ENCODE measurements around the gene TCP10L.
"Not testable (repeated sequence)": the region's sequence is repeated elsewhere in the genome, so short reads cannot be mapped to it uniquely, and the experiment has no call there.

Gene TCP10L

DNA sequence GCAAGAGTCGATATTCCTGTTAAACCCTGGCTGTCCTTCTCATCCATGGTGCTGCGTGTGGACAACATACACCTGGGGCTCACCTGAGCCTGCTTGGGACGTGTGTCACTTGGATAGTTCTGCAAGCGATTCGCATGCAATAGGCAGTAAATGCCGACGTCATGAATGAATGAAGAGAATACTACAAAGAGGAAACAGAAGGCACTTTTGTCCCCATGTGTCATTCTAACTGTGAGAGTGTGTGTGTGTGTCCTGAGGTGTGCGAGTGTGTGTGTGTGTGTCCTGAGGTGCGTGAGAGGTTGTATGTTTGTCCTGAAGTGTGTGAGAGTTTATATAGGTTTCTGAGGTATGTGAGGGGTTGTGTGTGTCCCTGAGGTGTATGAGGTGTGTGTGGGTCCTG is 647 bp upstream of the TCP10L start:
- no peak for DNase-seq

DNA sequence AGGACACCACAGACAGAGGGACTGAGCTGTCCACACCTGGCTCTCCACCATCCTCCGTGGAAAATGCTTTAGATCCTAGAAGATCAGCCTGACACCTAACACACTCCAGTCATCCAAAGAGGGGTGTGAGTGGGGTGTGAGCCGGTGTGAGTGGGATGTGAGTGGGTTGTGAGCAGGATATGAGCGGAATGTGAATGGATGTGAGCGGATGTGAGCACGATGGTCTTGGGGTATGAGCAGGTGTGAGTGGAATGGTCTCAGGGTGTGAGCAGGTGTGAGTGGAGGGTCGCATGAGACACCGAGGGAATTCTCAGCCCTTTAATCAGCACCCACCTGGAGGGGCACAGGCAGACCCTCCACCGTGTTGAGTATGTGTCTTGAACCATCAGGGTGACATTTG is 851 bp downstream of the TCP10L start:
- no peak for DNase-seq

DNA sequence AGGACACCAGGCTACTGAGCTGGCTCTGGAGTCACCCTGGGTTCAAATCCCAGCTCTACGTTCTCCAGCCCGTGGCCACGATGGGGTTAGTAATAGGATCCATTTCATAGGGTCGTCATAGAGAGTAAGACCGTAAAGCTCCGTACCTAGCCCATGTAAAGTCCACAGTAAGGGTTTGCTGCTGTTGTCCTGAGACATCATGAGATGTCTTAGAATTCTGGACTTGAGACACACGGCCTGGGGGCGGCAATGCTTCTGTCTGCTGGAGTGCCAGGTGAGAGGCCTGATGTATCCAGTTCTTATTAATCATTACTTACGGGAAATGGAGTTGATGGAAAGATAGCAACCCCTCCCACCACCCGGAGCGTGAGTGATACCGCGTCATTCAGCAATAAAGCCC is 3.6 kb downstream of the TCP10L start:
- no peak for DNase-seq

DNA sequence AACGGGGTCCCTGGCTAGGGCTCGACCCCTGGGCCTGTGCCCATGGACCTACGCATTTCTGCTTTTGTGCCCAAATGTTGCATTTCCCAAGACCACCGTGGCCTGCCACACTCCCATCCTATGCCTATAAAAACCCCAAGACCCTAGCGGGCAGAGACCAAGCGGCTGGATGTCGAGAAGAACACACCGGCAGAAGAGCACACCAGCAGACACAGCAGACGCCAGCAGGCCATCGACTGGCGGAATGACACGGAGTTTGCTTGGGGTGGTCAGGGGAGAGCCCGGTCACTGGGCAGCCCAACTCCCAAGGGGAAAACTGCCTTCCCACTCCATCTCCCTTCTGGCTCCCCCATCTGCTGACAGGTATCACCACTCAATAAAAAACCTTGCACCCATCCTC is 4.4 kb downstream of the TCP10L start:
- DNase-seq, result no peak

DNA sequence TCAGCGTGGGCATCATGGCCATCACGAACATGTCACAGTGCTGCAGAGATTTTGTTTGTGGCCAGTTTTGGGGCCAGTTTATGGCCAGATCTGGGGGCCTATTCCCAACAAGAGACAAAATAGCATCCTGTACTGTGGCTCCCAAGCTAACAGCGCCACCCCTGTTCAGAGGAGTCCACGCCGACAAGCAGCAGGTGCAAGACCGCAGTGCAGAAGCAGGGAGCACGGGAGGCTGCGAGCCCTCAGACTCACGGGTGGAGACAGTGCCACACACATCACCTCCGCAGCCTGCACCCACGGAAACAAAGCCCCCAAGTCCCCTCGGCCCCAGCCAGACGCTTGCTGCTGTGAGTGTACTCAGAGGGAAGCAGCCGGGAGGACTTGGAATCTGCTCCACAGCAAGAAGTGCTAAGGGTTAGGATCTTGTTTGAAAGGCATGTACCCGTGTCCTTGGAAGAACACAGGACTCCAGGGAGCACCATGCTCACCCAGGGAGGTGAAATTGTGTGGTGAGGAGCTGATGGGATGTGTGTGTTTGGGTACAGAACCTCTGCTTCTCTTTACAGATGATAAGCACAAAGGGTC is 7.1 kb downstream of the TCP10L start:
- no peak for DNase-seq

DNA sequence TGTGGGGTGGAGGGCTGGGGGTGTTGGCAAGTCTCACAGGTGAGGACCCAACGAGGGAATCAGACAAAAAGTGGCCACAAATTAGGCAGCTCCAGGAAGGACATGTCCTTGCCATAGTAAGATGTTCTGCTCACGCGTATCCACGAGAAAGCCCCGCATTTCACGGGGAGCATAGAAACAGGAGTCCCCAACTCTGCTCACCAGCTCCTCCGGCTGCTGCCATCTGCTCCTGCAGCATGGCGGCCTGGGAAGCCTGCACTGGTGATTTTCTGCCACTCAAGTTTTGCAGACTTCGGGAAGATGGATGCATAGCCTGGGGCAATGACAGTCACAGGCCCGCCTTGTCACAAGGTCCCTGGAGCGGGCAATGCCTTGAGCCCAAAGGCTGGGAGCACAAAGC is 9.3 kb downstream of the TCP10L start:
- no peak for DNase-seq

DNA sequence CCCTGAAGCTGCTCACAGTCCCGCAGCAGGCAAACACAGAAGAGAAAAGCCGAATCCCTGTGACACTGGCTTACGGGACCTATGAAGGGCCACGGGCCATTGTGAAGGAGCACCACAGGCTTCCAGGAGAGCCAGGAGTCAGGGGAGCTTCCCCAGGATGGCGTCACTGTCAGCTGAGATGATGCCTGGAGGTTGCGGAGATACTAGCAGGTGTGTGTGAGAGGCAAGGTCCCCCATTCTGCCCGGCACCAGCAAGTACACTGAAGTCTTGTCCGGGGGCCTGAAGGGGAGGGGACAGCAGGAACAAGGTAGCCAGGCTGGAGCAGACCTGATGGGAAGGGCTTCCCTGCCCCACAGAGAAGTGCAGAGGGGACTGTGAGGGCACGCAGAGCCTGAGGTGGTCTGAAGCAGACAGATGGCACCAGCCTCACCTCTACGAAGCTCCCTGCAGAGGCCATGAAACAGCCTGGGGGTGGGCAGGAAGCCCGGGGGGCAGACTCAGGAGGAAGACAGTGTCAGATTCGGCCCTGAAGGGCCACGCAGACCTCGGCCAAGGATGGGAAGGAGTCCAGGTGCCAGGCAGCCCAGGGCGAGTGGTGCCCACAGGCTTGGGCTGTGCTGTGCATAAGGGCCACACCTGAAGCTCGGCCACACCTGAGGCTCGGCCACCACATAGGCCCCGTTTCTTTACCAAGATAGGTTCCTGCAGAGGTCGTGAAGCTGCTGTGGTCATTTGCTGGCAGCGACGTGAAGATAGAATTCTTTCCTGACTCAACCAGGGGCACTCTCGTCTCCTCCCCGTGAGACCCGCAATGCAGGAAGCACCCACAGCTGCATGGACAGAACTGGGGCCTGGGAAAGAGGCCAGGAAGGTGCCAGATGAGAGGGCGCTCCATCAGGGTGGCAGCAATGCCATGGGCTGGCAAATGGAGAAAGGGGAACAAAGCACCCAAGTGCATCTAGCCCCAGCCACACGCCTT is 10.1 kb downstream of the TCP10L start:
- DNase-seq, result no peak

DNA sequence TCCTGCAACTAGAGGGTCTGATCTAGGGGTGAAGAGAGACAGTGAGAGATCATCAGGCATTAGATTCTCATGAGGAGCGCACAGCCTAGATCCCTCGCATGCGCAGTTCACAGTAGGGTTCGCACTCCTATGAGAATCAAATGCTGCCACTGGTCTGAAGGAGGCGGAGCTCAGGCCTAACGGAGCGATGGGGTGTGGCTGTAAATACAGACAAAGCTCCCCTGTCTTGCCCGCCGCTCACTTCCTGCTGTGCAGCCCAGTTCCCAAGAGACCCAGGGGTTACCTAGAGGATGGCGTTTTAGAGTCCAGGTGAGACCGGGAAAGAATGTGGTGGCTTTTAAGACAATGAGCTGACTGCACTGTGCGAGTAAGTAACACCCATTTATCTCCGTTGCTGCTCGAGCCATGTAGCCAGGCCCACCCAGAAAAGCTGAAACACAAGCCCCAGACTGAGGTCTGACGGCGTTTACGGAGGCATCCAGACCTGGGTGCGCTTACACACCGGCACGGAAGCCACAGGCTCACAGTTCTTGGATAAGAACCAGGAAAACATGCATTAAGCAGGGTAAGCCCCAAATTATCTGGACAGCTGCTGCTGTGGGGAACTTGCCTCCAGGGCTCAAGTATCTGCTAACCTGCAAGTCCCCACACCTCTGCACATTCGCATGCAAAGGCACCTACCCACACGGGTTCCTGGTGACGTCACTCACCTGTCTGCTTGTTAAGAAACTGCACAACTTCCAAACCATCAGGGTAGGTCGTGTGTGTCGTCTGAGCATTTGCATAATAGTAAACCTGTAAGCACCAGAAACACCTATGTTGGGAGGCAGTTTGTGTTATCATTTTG is 12.5 kb downstream of the TCP10L start:
- no peak for DNase-seq

DNA sequence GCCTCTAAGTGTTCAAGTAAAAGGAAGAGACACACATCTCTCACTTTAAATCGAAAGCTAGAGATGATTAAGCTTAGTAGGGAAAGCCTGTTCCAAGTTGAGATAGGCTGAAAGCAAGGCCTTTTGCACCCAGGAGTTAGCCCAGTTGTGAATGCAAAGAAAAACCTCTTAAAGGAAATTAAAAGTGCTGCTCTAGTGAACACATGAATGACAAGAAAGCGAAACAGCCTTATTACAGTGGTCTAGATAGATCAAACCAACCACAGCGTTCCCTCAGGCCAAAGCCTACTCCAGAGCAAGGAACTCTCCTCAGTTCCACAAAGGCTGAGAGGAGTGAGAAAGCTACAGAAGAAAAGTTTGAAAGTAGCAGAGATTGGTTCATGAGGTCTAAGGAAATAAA is 14.9 kb downstream of the TCP10L start:
- DNase-seq, result no peak

DNA sequence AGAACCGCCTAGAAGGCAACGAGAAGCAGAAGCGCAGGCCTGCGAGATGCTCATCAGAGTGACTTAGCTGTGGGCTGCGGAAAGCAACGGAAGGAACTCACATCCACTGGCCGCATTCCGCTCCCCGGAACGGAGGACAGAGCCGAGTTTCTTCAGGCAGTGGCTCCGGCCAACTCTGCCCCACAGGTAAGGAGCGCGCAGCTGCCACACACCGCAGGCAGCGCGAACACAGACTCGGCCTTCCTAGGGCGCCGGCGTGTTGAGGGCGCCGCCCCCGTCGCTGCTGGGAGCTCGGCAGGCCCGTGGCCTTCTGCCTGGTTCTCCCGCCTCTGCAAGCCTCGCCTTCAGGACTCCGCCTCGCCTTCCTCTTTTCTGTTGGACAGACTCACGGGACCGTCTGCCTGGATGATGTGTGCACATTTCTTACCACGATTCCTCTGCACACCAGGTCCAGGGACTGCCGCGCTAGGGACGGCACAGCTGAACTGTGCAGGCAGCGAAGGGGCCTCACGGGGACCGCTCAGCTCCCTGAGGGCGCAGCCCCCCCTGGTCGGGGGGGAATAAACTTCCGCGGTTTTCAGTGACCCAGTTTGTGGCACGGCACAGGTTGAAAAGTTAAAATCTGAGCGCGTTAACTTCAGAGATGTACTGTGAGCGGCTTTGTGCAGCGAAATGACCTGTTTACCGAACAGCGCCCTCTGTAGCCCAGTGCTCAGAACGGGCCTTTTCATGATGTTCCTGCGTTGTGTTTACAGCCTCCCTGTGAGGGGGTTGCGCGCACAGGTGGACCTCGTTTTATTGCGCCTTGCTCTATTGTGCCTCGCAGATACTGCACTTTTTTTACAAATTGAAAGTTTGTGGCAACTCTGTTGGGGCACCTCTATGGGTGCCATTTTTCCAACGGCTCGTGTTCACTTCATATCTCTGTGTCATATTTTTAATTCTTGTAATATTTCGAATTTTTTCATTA is 15.8 kb downstream of the TCP10L start:
- peak; percentile 86 for DNase-seq

DNA sequence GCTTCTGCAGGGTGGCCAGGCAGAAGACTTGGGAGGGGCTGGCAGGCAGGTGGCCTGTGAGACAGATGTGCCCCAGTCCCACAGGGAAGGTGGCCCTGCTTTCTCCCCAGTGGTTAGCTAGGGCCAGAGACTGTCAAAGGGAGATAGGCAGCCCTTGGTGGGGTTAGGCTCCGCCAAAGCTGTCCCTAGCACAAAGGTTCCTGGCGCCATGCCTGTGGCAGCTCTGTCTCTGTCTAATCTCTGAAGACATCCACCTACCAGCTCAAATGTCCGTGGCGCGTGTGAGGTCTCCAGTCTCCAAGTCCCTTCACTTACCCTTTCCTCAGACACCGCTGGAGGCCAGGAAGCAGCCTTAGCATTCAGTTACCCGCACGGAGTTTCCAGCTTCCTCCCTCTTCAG is 17.7 kb downstream of the TCP10L start:
- no peak for DNase-seq

DNA sequence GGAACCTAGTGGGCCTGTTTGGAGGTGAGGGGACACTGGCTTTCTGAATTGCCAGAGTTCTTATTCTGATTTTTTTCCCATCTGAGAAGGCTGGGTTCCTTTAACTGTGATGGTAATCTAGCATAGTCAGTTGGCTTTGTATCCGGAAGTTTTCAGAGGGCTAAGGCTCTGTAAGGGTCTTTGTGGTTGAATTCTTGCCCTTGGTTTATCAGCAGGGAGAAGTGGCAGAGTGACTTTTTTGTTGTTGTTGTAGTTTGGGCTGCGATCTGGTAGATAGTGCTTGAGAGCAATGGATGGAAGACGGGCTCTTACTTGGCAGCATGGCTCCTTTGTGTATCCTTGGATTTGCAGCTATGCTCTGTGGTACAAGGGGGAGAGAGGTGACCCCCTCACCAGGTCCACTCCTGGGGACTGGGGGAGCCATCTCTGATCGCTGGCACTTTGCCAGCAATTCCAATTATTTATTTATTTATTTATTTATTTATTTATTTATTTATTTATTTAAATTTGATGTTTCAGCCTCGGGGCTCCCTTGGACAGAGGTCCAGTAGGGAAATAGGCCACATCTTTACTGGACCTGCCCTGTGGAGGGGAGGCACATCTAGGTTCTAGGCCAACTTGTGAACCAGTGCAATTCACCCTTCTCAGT is 18.5 kb downstream of the TCP10L start:
- no peak for DNase-seq

DNA sequence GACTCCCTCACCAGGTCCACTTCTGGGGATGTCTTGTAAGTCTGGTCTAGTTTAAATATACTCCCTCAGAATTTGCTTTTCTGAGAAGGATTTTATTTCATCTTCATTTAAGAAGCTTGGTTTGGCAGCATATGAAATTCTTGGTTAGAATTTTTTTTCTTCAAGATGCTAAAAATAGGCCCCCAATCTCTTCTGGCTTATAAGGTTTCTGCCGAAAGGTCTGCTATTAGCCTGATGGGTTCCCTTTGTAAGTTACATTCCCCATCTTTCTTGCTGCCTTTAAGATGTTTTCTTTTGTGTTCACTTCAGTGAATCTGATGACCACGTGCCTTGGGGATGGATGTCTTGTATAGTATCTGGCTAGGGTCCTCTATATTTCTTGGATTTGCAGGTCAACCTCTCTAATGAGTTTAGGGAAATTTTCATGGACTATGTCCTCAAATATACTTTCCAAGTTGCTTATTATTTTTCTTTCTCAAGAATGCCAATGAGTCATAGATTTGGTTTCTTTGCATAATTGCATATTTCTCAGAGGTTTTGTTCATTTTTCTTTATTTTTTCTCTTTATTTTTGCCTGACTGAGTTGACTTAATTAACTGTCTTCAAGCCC is 19.4 kb downstream of the TCP10L start:
- no peak for DNase-seq

DNA sequence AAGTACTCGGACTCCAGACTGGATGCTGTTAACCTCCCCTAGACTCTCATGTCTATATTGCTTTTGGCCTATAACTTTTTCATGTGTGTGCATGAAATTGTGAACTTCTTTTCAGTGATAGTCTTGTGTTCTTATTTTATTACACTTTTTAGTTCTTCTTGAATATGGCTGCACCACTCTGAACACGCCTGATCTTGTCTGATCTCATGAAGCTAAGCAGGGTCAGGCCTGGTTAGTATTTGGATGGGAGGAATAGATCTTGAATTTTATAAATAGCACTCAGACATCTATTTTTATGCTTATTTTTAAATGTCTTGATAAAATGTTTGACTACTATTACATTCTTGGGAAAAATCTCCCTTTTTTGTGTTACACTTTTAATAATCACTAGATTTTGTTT is 22.4 kb downstream of the TCP10L start:
- no peak for DNase-seq

DNA sequence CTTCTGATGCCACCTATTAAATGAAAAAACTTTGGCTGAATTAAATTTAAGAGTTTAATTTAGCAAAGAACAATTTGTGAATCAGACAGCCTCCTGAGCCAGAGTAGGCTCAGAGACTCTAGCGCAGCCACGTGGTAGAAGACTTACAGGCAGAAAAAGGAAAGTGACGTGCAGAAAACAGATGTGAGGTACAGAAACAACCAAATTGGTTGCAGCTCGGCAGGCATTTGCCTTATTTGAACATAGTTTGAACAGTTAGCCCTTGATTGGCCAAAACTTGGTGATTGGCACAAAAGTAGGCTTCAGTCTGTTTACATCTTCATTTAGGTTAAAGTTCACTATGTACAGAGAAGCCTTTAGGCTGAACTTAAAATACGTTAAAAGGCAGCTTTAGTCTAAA is 22.9 kb downstream of the TCP10L start:
- no peak for DNase-seq

DNA sequence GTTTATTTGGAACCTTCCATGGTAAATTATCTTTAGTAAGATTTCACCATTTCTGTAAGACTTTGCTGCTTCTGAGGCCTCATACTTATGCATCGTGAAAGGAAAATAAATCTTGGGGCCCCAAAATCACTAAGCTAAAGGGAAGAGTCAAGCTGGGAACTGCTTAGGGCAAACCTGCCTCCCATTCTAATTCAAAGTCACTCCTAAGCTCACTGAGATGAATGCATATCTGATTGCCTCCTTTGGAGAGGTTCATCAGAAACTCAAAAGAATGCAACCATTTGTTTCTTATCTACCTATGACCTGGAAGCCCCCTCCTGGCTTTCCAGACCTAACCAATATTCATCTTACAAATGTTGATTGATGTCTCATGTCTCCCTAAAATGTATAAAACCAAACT is 23.8 kb downstream of the TCP10L start:
- not testable (repeated sequence) for DNase-seq

DNA sequence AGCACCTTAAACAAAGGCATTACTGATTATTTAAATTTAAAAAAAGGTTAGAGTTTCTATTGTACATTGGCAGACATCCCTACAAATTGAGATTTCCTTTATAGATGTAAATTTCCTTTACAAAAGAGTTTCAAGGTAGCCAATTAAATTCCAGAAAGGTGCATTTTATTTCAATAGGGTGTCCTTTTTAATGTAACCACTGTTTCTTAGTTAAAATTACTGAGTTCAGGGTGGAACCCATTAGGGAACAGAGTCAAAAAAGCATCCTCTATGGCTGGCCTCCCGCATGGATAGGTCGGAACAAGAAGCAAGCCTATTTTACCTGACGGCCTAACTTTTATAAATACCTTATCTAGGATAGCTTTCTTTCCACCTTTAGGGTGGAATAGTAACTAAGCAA is 24.4 kb downstream of the TCP10L start:
- no peak for DNase-seq

DNA sequence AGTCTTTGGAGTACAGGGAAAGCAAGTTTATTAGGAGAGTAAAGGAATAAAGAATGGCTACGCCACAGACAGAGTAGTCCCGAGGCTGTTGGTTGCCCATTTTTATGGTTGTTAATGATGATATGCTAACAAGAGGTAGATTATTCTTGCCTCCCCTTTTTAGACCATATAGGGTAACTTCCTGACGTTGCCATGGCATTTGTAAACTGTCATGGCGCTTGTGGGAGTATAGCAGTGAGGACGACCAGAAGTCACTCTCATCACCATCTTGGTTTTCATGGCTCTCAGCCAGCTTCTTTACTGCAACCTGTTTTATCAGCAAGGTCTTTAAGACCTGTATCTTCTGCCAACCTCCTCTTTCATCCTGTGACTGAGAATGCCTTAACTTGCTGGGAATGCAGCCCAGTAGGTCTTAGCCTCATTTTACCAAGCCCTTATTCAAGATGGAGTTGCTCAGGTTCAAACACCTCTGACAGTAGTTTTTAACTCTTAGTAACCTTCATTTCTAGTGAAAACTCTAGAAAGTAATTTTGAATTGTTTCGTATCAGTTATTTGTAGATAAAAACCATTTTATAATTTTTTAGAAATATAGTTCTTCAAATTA is 26.2 kb downstream of the TCP10L start:
- no peak for DNase-seq

DNA sequence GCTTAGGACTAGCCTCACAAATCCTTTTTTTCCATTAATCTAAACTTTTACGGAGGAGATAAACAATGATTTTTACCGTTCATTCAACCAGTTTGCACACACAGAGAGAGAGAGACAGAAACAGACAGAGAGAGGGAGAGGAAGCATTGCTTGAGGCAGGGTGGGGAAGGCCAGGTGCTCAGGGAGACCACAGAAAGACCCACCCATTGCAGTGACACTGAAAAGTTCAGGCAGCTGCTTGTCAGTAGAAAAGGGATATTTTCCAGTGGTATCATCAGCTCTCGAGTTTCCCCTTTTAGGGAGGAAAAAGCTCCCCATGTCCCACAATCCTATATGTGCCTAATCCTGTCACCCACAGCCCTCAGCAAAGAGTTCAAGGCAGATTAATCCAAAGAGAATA is 27.2 kb downstream of the TCP10L start:
- DNase-seq, result no peak

DNA sequence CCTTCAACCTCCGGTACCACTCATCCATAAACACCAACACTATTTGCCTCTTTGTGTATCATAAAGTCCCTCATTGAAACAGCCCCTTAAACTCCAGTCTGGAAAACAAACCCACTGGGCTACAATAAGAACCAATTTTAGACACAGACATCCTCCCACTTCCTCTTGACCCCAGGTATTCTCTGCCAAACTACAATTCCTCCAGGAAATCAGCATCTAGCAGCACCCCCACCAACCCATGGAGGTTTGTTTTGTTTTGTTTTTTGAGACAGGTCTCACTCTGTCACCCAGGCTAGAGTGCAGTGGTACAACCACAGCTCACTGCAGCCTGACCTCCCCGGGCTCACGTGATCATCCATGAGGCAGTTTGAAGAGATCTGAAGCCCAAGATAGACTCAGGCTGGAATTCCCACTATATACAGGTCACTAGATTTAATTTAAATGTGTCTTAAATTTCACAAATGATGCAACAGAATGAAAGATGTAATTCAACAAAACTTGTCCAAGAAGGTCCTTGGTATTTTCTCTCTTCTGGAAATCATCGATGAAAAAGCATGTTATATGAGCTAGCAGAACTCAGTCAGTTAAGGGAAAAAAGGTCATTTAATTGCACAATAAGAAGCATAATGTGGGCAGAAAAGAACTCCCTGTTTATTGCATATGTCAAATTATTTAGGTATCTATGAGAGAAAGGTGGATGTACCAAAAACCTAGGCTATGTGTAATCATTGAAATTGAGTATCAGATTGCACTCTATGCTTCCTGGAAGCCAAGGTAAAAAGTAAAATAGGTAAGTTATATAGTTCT is 30.3 kb downstream of the TCP10L start:
- no peak for DNase-seq

All from right forelimb (tissue), 1 donor.